ENCODE measurements around the gene KPNA5.
A peak's percentile ranks its signal among the peaks of the same experiment; 100 is the strongest.
"Not testable (repeated sequence)": the region's sequence is repeated elsewhere in the genome, so short reads cannot be mapped to it uniquely, and the experiment has no call there.

Gene KPNA5

DNA sequence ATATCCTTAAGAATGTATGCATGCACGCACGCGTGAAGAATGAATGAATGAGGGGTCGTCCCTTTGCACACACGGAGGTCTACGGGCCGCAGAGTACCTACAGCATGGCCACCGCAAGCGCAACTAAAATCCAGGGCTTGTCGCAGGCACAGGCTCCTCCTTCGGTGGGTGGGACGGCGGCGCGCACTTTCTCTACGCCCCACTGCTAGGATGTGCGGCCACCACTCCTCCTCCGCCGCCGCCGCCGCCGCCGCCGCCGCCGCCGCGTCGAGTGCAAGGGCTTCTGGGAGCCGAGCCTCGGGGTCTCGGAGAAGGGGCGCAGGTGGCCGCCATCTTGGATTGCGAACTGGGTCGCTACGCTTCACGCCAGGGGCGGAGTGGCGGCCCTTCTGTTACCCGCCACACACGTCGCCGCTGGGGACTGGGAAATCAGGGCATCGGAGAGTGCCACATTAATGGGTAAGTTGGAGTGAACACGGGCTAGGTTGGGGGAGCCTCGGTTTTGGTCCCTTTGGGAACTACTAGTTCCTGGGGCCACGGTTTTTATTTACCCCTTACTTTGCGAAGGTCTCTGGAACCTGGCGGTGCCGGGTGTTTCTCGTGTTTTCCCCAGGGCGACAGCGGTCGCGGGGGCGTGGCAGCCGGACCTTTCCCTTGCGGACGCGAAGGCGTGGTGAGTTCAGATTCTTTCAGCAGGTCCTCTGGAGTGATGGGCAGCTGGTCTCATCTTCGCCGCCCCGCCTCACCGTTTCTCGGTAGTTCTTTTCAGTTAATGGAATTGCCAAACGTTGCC lies at the start of gene KPNA5:
KPNA5 (plus strand) TSS at position 332 of the 793 bp plus-strand sequence; CDS start at position 456, 124 bp downstream.
- DNase-seq = peak; percentile 93

DNA sequence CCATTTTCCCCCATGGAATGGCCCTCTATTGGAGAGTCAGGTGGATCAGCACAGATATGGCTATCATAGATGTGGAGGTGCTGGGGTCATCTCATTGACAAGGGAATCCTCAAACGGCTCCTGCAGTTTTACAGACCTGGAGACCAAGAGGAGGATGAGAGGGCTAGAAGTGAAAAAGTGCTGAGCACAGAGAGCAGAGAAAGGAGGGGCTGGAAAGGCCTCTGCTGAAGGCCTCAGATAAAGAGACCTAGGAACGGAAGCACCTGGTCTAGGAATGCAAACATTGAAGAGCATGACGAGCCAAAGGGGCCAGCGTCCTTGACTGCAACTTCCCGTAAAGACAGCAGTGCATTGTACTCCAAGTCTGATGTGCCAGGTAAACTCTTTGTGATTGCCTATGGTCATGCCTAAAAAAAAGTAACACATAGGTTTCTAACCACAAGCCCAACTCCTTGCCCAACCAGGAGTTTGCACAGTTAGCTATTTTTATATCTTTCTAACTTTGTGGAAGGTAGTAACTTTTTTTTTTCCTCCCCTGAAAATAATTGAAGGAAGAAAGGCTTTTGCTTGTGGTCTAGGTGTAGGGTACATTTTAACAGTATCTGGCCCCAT lies 49.5 kb upstream of the KPNA5 start:
- no peak for DNase-seq

DNA sequence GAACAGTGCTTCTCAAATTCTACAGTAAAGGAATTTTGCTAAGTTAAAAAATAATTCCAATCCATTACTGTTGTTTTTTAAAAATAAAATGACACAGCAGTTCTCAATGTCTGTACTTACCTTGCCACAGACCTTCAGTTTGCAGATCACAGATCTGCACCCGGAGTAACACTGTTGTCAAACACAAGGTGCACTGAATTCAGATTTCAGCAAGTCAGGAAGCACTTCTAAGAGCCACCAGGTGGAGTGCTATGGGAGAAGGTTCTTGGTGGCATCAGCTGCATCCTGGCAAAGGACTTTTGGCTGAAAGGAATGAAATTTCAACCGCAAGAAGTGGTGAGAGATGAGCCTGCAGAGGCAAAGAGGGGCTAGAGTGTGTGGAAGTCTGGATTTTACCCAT lies 47.3 kb upstream of the KPNA5 start:
- peak; percentile 11 for DNase-seq

DNA sequence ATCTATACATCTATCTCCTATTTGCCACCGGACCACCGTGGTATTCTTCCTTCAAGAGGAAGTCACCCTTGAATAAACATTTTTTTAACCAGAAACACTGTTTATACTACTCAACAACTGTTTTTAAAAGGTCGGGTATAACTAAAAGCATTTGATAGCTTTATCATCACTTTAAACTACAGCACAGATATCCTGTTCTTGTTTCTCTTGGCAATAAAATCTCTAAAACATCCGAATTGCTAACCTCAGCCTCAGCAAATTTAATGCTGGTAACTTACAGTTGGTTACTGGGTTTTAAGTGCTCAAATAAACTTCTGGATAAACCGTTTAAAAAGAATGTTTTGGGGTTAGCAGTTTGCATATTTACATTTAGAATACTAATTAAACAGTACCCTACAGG lies 32.9 kb upstream of the KPNA5 start:
- DNase-seq = no peak

DNA sequence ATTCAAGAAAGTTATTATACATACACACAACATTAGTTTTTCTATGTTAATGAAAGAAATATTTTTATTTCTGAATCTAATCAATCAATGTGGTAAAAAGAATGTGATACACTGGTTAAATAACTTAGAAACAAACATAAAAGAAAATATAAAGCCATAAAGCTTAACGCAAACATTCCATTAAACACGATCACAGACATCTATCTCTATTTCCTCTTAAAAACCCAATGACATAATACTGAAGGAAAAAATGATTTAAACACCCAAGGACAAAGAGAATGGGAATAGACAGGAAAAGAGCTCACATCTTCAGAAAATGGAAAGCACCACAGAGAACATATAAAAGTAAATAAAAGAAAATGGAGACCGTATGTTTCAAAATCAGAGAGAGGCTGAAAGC lies 31.9 kb upstream of the KPNA5 start:
- no peak for DNase-seq

DNA sequence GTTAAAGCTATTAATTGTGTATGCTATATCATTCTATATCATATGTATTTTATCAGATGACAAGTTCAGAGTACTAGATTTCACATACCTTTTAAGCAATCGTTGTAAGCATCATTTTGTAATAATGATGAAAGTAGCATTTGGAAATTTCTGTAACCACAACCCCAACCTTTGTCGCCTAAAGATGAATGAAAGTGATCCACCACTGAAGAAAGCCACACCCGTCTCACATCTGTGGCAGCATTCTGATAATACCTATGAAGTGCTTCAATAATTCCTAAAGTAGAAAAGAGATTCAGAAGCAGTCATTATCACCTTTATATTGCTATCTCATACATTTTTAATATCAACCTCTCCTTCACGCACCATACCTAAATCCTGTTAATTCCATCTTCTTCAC lies 29.1 kb upstream of the KPNA5 start:
- no peak for DNase-seq

DNA sequence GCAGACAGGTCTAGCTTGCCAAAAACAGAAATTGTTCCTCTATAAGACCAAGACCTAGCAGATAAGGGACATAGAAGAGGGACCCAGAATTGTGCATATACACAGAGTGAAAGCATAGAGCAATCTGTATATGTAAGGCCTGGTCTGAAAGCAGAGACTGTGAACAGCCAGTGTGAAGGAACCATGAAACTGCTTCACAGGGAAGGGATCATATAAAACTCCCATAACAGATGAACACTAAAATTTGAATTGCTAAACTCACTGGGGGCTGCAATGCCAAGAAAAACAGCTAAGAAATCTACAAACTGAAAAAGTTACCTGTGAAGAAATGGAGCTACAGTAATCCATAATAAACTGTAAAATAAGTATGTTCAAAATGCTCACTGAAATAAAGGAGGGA lies 19.4 kb upstream of the KPNA5 start:
- DNase-seq = no peak

DNA sequence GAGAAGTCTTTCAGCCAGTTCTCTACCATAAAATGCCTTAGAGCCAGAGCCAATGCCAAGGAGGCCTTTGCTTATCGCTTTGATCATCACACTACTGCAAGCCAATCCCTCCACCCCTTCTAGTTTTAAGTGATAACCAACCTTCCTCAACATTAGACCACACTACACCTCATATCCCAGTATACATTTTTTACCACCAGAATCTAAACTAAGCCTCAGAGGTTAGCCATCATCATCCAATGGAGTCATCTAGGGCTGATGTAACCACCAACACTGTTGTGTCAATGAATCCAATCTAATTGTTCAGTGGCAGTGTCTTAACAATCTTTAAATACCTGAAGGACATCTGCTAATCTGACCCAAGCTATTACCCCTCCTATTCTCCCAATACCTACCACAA lies 18.8 kb upstream of the KPNA5 start:
- no peak for DNase-seq

DNA sequence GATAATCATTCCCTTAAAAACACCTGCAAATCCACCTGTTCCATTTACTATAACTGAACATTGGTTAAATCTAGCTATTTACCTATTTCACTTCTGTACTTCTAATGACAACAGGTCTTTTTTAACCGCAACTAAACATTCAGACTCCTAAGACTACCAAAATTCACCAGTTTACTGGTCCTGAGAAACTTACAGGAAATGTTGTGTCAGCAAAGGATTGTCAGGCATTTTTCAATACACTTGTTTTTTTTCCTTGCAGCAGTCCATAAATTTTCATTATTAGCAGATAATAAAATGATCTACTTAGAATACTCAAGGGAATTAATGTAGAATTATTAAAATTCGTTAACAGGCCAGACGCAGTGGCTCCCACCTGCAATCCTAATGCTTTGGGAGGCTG lies 17.7 kb upstream of the KPNA5 start:
- no peak for DNase-seq

DNA sequence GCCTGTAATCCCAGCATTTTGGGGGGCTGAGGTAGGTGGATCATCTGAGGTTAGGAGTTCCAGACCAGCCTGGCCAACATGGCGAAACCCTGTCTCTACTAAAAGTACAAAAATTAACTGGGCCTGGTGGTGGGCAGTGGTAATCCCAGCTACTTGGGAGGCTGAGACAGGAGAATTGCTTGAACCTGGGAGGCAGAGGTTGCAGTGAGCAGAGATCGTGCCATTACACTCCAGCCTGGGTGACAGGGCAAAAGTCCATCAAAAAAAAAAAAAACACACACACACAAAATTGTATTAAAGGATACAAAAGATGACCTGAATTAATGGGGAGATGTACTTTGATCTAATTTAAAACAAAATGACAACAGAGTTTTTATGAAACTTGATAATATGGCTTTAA lies 16.8 kb upstream of the KPNA5 start:
- DNase-seq = not testable (repeated sequence)

DNA sequence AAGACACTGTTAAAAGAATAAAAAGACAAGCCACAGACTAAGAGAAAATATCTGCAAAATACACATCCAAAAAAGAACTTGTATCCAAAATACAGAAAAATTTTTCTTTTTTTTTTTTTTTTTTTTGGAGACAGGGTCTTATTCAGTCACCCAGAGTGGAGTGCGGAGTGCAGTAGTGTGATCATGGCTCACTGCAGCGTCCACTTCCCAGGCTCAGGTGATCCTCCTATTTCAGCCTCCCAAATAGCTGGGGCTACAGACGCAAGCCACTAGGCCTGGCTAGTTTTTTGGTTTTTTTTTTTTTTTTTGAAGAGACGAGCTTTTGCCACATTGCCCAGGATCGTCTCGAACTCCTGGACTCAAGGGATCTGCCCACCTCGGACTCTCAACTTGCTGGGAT lies 15.5 kb upstream of the KPNA5 start:
- DNase-seq = no peak

DNA sequence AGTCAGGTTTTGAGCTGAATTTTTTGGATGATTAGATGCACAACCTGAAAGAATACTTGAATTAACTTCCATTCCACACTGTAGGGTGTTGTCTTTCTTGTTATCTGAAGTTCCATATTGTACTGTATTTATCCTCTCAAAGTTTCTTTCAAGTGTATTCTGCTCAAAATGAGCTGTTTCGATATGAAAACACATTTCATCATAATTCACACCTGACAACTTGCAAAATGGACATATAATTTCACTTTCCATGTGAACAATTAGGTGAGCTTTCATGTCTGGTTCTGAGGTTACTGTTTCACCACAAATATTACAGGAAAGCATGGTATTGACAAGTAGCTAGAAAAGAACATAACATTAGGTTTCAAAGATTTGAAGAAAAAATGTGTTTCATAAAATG lies 14.1 kb upstream of the KPNA5 start:
- no peak for DNase-seq

DNA sequence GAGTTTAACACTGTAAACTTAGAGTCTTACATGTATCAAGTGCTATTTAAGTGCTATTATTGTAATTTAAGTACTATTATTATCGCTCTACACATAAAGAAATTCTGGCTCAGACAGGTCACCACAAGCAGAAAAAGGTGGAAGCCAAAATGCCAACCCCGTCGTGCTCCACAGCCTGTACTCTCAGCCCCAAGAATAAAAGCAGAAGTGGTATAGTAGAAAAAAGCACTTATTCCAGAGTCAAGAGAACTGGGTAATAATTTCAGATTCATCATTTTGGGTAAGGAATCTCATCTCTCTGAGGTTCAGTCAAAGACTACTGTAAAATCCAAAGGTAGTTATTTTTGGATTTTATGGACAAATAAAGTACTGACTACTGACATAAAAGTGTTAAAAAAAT lies 13.4 kb upstream of the KPNA5 start:
- DNase-seq = no peak

DNA sequence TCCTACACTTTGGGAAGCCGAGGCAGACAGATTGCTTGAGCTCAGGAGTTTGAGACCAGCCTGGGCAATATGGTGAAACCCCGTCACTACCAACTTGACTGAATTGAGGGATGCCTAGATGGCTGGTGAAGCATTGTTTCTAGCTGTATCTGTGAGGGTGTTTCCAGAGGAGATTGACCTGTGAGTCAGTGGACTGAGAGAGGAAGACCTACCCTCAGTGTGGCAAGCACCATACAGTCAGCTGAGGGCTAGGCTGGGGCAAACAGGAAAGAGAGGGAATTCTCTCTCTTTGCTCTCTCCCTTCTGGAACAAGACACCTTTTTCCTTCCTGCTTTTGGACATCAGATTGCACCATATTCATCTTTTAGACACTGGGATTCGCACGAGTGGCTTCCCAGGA lies 8.7 kb upstream of the KPNA5 start:
- DNase-seq = no peak

DNA sequence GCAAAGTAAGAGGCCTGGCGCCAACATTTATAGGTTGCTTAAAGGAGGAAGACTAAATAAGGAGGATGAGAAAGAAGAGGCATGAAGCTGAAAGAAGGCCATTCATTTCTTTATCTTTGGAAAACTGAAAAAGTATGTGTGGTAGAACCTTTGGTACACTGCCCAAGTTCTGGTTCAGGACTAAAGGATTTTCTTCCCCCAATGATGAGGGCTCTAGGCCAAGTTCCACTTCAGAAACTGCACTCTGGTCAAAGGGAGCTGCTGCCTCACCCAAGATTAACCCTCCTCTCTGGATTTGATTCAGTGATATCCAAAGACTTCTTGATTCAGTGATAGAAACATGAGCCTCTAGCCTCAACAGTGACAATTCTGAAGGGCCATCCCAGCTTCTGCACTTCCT lies 5.0 kb upstream of the KPNA5 start:
- DNase-seq = no peak

DNA sequence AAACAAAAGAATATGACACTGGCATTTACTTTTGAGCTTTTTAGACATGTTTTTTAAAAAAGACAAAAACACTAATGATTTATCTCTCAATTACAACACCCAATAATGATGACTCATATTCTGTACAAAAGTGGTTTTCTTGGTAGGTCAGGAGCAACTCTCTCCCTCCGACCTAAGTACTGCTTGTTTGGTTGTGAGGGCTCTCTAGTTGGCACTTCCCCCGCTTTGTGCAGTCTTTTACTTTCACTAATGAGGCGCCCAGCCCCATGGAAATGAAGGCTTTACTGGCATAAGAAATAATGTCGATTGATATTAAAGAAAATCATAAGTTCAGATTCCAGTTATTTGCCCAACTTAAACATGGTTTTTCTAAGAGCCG lies 1.3 kb downstream of the KPNA5 start:
- DNase-seq = peak; percentile 54

DNA sequence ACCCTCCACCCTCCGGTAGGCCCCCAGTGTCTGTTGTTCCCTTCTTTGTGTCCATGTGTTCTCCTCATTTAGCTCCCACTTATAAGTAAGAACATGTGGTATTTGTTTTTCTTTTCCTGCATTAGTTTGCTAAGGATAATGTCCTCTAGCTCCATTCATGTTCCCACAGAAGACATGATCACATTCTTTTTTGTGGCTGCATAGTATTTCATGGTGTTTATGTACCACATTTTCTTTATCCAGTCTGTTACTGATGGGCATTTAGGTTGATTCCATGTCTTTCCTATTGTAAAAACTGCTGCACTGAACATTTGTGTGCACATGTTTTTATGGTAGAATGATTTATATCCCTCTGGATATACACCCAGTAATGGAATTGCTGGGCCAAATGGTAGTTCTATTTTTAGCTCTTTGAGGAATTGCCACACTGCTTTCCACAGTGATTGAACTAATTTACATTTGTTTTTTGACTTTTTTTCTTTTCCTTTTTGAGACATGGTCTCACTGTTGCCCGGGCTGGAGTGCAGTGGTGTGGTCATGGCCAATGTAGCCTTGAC lies 4.5 kb downstream of the KPNA5 start:
- DNase-seq = no peak

DNA sequence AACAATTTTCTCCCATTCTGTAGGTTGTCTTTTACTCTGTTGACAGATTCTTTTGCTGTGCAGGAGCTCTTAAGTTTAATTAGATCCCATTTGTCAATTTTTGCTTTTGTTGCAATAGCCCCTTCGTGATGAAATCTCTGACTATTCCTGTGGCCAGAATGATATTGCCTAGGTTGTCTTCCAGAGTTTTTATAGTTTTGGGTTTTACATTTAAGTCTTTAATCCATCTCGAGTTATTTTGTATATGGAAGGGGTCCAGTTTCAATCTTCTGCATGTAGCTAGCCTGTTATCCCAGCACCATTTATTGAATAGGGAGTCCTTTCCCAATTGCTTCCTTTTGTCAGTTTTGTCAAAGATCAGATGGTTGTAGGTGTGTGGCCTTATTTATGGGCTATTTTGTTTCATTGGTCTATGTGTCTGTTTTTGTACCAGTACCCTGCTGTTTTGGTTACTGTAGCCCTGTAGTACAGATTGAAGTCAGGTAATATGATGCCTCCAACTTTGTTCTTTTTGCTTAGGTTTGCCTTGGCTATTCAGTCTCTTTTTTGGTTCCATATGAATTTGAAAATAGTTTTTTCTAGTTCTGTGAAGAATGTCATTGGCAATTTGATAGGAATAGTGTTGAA lies 5.6 kb downstream of the KPNA5 start:
- peak; percentile 3 for DNase-seq

DNA sequence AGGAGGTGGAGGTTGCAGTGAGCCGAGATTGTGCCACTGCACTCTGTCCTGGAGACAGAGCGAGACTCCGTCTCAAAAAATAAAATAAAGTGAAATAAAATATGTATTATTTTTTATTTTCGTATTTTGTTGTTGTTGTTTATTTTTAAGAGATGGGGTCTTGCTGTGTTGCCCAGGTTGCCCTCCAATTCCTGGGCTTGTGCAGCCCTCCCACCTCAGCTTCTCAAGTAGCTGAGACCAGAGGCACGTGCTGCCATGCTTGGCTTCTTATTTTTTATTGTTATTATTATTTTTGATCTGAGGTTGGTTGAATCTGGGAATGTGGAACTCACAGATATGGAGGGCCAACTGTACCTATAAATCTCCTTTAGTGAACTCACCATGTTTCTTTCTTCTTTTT lies 10.1 kb downstream of the KPNA5 start:
- no peak for DNase-seq

DNA sequence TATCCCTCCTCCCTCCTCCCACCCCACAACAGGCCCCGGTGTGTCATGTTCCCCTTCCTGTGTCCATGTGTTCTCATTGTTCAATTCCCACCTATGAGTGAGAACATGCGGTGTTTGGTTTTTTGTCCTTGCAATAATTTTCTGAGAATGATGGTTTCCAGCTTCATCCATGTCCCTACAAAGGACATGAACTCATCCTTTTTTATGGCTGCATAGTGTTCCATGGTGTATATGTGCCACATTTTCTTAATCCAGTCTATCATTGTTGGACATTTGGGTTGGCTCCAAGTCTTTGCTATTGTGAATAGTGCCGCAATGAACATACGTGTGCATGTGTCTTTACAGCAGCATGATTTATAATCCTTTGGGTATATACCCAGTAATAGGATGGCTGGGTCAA lies 11.9 kb downstream of the KPNA5 start:
- not testable (repeated sequence) for DNase-seq

DNA sequence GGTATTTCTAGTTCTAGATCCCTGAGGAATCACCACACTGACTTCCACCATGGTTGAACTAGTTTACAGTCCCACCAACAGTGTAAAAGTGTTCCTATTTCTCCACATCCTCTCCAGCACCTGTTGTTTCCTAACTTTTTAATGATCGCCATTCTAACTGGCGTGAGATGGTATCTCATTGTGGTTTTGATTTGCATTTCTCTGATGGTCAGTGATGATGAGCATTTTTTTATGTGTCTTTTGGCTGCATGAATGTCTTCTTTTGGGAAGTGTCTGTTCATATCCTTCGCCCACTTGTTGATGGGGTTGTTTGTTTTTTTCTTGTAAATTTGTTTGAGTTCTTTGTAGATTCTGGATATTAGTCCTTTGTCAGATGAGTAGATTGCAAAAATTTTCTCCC lies 12.3 kb downstream of the KPNA5 start:
- not testable (repeated sequence) for DNase-seq

DNA sequence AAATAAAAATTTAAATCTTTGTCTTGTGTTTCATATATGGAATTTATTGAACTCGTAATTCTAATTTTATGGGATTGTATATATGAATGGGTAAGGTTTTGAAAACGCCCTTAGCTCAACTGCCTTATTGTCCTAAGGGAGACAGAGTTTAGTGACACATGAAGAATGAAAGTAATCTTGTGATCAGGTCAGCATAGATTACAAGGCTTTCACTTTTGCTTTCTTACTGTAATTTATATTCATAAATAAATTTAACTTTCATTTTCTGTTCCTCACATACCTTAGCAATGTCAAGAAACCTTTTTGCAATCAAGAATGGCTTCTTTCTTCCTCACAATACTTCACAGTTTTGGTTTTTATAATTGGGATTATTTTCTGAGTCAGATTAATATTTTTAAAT lies 14.4 kb downstream of the KPNA5 start:
- no peak for DNase-seq

DNA sequence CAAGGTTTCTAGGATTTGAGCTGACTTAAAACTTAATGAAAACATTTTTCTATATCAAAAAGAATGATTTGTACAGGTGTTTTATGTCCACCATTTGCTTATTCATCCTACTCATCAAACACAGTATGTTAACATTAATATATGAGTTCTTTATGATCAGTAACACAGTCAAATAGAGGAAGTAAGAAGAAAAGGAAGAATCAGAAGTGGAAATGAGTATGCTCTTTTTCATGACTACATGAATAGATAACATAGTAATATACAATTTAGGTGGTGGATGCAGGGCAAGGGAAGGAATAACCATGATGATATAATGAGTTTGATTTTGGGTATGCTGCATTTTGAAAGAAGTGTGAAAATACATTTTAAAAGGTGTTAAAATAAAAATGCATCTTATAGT lies 16.5 kb downstream of the KPNA5 start:
- DNase-seq = no peak

DNA sequence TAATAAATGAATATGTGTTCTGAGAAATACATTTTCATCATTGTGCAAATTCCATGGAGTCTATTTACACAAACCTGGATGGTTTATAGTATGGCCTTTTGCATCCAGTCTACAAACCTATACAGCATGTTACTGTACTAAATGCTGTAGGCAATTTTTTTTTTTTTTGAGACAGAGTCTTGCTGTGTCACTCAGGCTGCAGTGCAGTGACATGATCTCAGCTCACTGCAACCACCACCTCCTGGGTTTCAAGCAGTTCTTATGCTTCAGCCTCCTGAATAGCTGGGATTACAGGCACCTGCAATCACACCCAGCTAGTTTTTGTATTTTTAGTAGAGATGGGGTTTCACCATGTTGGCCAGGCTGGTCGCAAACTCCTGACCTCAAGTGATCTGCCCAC lies 22.9 kb downstream of the KPNA5 start:
- DNase-seq = not testable (repeated sequence)

All from NCI-H69 (cell line).